ENCODE data around the gene RFC4. TPM values are rescaled to one million over a fixed set of nuclear protein-coding genes. Genes with fewer than 3 reads are reported as not detected.
"Not testable (repeated sequence)": the region's sequence is repeated elsewhere in the genome, so short reads cannot be mapped to it uniquely, and the experiment has no call there.

Gene RFC4
- total RNA-seq, 1 donor from 2014 or later: 12.4 TPM

GRCh38 chr3:186825294-186825821 is 19.1 kb upstream of the RFC4 start:
- DNase-seq (ENCODE audit: low spot score): peak; percentile 86
- Mint-ChIP-seq H3K27ac (ENCODE audit: unreplicated experiment) (peak overlapping the region; percentile 49), H3K4me1 (ENCODE audit: low read depth) (peaks cover 49% of the 10 kb centered on the region), H3K4me3 (ENCODE audit: unreplicated experiment) (peak overlapping the region; percentile 16), H3K9me3 (ENCODE audit: low read depth) (no peaks in the 10 kb centered on the region), H3K27me3 (ENCODE audit: low read depth) (peaks cover 20% of the 10 kb centered on the region), H3K36me3 (ENCODE audit: low read depth) (no peaks in the 10 kb centered on the region)
- TF ChIP-seq CTCF (IDR thresholded peaks at IDR 0.05): no peak

GRCh38 chr3:186824430-186825139 is 18.3 kb upstream of the RFC4 start:
- Mint-ChIP-seq H3K27ac (ENCODE audit: unreplicated experiment) (no peak overlapping the region), H3K4me1 (ENCODE audit: low read depth) (peaks cover 49% of the 10 kb centered on the region), H3K36me3 (ENCODE audit: low read depth) (no peaks in the 10 kb centered on the region), H3K27me3 (ENCODE audit: low read depth) (peaks cover 12% of the 10 kb centered on the region), H3K4me3 (ENCODE audit: unreplicated experiment) (no peak overlapping the region), H3K9me3 (ENCODE audit: low read depth) (no peaks in the 10 kb centered on the region)
- no peak for TF ChIP-seq CTCF (IDR thresholded peaks at IDR 0.05)
- no peak for DNase-seq (ENCODE audit: low spot score)

GRCh38 chr3:186823386-186823785 is 17.1 kb upstream of the RFC4 start:
- no peak overlapping the region for H3K27ac Mint-ChIP-seq (ENCODE audit: unreplicated experiment)
- H3K4me3 Mint-ChIP-seq (ENCODE audit: unreplicated experiment): no peak overlapping the region
- H3K4me1 Mint-ChIP-seq (ENCODE audit: low read depth): peaks cover 47% of the 10 kb centered on the region
- H3K27me3 Mint-ChIP-seq (ENCODE audit: low read depth): peaks cover 4% of the 10 kb centered on the region
- no peaks in the 10 kb centered on the region for H3K9me3 Mint-ChIP-seq (ENCODE audit: low read depth)
- no peaks in the 10 kb centered on the region for H3K36me3 Mint-ChIP-seq (ENCODE audit: low read depth)
- no peak for TF ChIP-seq CTCF (IDR thresholded peaks at IDR 0.05)
- DNase-seq (ENCODE audit: low spot score): no peak

- Mint-ChIP-seq H3K27ac (ENCODE audit: unreplicated experiment) (peak overlapping the region; percentile 95), H3K4me3 (ENCODE audit: unreplicated experiment) (peak overlapping the region; percentile 67), H3K4me1 (ENCODE audit: low read depth) (peaks cover 47% of the 10 kb centered on the region)
- not testable (repeated sequence) for H3K27me3 Mint-ChIP-seq (ENCODE audit: low read depth); H3K36me3 Mint-ChIP-seq (ENCODE audit: low read depth); DNase-seq (ENCODE audit: low spot score); H3K9me3 Mint-ChIP-seq (ENCODE audit: low read depth)
Observed at GRCh38 chr3:186822388-186822759, 16.1 kb upstream of the RFC4 start.

- H3K9me3 Mint-ChIP-seq (ENCODE audit: low read depth): no peaks in the 10 kb centered on the region
- TF ChIP-seq CTCF (IDR thresholded peaks at IDR 0.05): peak; percentile 90
- peak overlapping the region; percentile 67 for H3K4me3 Mint-ChIP-seq (ENCODE audit: unreplicated experiment)
- no peaks in the 10 kb centered on the region for H3K27me3 Mint-ChIP-seq (ENCODE audit: low read depth)
- H3K36me3 Mint-ChIP-seq (ENCODE audit: low read depth): no peaks in the 10 kb centered on the region
- no peak for DNase-seq (ENCODE audit: low spot score)
- H3K27ac Mint-ChIP-seq (ENCODE audit: unreplicated experiment): peak overlapping the region; percentile 95
- H3K4me1 Mint-ChIP-seq (ENCODE audit: low read depth): peaks cover 44% of the 10 kb centered on the region
Observed at GRCh38 chr3:186821429-186822387, 15.4 kb upstream of the RFC4 start.

All from chondrocyte (in vitro differentiated cells).